SK-N-SH treated with all-trans-retinoic acid at 6 μM for 48 hours (cell line): ENCODE results near the gene ARID3A.
A peak's percentile ranks its signal among the peaks of the same experiment; 100 is the strongest.

ENCODE experiments used
- ATAC-seq: fragments of 200-7000 bp; cut with Tn5 transposase; 3 replicates; pipeline ENCODE4 v1.9.1; 2020; ENCODE audit warnings: mild to moderate bottlenecking, moderate library complexity
- ARNTL ChIP-seq: fragments of 450-650 bp; formaldehyde crosslinking; IDR thresholded peaks from 2 replicates; pipeline ENCODE4 v1.5.0; 2020; ENCODE audit warnings: low read depth, mild to moderate bottlenecking, moderate library complexity, borderline replicate concordance
- BACH2 ChIP-seq: fragments of 250-450 bp; sonication (Bioruptor Pico); IDR thresholded peaks from 2 replicates; pipeline ENCODE4 v1.9.0; 2021; ENCODE audit warnings: mild to moderate bottlenecking, borderline replicate concordance
- CSDC2 ChIP-seq: fragments of 250-450 bp; sonication (Bioruptor Pico); IDR thresholded peaks from 2 replicates; pipeline ENCODE4 v1.5.0; 2020; ENCODE audit warnings: mild to moderate bottlenecking, moderate library complexity
- ESRRG ChIP-seq: fragments of 250-450 bp; sonication (Bioruptor Pico); IDR thresholded peaks from 2 replicates; pipeline ENCODE4 v1.6.1; 2021; ENCODE audit warnings: mild to moderate bottlenecking
- GLIS3 ChIP-seq: fragments of 250-450 bp; sonication (Bioruptor Pico); IDR thresholded peaks from 2 replicates; pipeline ENCODE4 v1.5.0; 2020; ENCODE audit warnings: mild to moderate bottlenecking, moderate library complexity
- ISL1 ChIP-seq: fragments of 250-450 bp; sonication (Bioruptor Pico); IDR thresholded peaks from 2 replicates; pipeline ENCODE4 v2.1.2; 2022; ENCODE audit warnings: mild to moderate bottlenecking, moderate library complexity
- OSR1 ChIP-seq: fragments of 250-450 bp; sonication (Bioruptor Pico); IDR thresholded peaks from 2 replicates; pipeline ENCODE4 v1.8.0; 2022; ENCODE audit warnings: moderate library complexity, mild to moderate bottlenecking, inconsistent platforms
- PATZ1 ChIP-seq: fragments of 250-450 bp; sonication (Bioruptor Pico); IDR thresholded peaks from 2 replicates; pipeline ENCODE4 v1.8.0; 2020; ENCODE audit warnings: mild to moderate bottlenecking, moderate library complexity, borderline replicate concordance
- PPARA ChIP-seq: fragments of 250-450 bp; sonication (Bioruptor Pico); IDR thresholded peaks from 2 replicates; pipeline ENCODE4 v1.5.0; 2020; ENCODE audit warnings: mild to moderate bottlenecking, borderline replicate concordance
- RARB ChIP-seq: fragments of 250-450 bp; sonication (Bioruptor Pico); IDR thresholded peaks from 2 replicates; pipeline ENCODE4 v1.8.0; 2021; ENCODE audit warnings: mild to moderate bottlenecking, moderate library complexity
- SNAI2 ChIP-seq: fragments of 250-450 bp; sonication (Bioruptor Pico); IDR thresholded peaks from 2 replicates; pipeline ENCODE4 v1.5.0; 2020; ENCODE audit warnings: mild to moderate bottlenecking, moderate library complexity
- TCF4 ChIP-seq: fragments of 250-450 bp; sonication (Bioruptor Pico); IDR thresholded peaks from 2 replicates; pipeline ENCODE4 v1.8.0; 2021; ENCODE audit warnings: mild to moderate bottlenecking, moderate library complexity, borderline replicate concordance
- TOX ChIP-seq: fragments of 250-450 bp; sonication (Bioruptor Pico); IDR thresholded peaks from 2 replicates; pipeline ENCODE4 v1.8.0; 2021; ENCODE audit warnings: mild to moderate bottlenecking, moderate library complexity, borderline replicate concordance
- ZC3H10 ChIP-seq: fragments of 250-450 bp; sonication (Bioruptor Pico); IDR thresholded peaks from 2 replicates; pipeline ENCODE4 v1.5.1; 2021; ENCODE audit warnings: mild to moderate bottlenecking, moderate library complexity
- ZFP3 ChIP-seq: fragments of 250-450 bp; sonication (Bioruptor Pico); IDR thresholded peaks from 2 replicates; pipeline ENCODE4 v1.5.0; 2020; ENCODE audit warnings: mild to moderate bottlenecking, moderate library complexity
- ZFP30 ChIP-seq: fragments of 450-650 bp; formaldehyde crosslinking; IDR thresholded peaks from 2 replicates; pipeline ENCODE4 v1.5.0; 2022; ENCODE audit warnings: mild to moderate bottlenecking, moderate library complexity
- ZNF70 ChIP-seq: fragments of 450-650 bp; formaldehyde crosslinking; IDR thresholded peaks from 2 replicates; pipeline ENCODE4 v1.5.0; 2020; ENCODE audit warnings: mild to moderate bottlenecking, moderate library complexity
- TF ChIP-seq, protein P1 (sequence below): fragments of 250-450 bp; sonication (Bioruptor Pico); IDR thresholded peaks from 2 replicates; pipeline ENCODE4 v1.5.0; 2020; ENCODE audit warnings: mild to moderate bottlenecking, moderate library complexity
- TF ChIP-seq, protein P2 (sequence below): fragments of 250-450 bp; sonication (Bioruptor Pico); IDR thresholded peaks from 2 replicates; pipeline ENCODE4 v1.5.1; 2020; ENCODE audit warnings: low read depth, mild to moderate bottlenecking, moderate library complexity

The ARID3A gene

GRCh38 chr19:961866-962620 lies 36.2 kb downstream of the ARID3A start:
- TF ChIP-seq SNAI2 (CRISPR knock-in tag) (no peak), TOX (CRISPR knock-in tag) (no peak), CSDC2 (CRISPR knock-in tag) (no peak), BACH2 (CRISPR knock-in tag) (no peak), GLIS3 (CRISPR knock-in tag) (no peak), TCF4 (no peak), ESRRG (CRISPR knock-in tag) (no peak), ZFP3 (CRISPR knock-in tag) (peak; percentile 98)
- TF ChIP-seq, all 23 proteins: peak for 1
- no peak for ATAC-seq

- ATAC-seq = no peak
- TF ChIP-seq TCF4 = no peak
- TF ChIP-seq CSDC2 (CRISPR knock-in tag) = no peak
- no peak for TF ChIP-seq ESRRG (CRISPR knock-in tag)
- TF ChIP-seq ISL1 (CRISPR knock-in tag) = no peak
- TF ChIP-seq GLIS3 (CRISPR knock-in tag) = no peak
- no peak for TF ChIP-seq SNAI2 (CRISPR knock-in tag)
- TF ChIP-seq ZC3H10 = no peak
These were observed 37.0 kb downstream of the ARID3A start for GRCh38 chr19:962683-963400.

GRCh38 chr19:963486-963951 lies 37.7 kb downstream of the ARID3A start:
- ATAC-seq = no peak
- TF ChIP-seq, protein P1, sequence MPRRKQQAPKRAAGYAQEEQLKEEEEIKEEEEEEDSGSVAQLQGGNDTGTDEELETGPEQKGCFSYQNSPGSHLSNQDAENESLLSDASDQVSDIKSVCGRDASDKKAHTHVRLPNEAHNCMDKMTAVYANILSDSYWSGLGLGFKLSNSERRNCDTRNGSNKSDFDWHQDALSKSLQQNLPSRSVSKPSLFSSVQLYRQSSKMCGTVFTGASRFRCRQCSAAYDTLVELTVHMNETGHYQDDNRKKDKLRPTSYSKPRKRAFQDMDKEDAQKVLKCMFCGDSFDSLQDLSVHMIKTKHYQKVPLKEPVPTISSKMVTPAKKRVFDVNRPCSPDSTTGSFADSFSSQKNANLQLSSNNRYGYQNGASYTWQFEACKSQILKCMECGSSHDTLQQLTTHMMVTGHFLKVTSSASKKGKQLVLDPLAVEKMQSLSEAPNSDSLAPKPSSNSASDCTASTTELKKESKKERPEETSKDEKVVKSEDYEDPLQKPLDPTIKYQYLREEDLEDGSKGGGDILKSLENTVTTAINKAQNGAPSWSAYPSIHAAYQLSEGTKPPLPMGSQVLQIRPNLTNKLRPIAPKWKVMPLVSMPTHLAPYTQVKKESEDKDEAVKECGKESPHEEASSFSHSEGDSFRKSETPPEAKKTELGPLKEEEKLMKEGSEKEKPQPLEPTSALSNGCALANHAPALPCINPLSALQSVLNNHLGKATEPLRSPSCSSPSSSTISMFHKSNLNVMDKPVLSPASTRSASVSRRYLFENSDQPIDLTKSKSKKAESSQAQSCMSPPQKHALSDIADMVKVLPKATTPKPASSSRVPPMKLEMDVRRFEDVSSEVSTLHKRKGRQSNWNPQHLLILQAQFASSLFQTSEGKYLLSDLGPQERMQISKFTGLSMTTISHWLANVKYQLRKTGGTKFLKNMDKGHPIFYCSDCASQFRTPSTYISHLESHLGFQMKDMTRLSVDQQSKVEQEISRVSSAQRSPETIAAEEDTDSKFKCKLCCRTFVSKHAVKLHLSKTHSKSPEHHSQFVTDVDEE (CRISPR knock-in tag) = no peak
- no peak for TF ChIP-seq ISL1 (CRISPR knock-in tag)
- no peak for TF ChIP-seq ZNF70 (CRISPR knock-in tag)
- TF ChIP-seq ARNTL (CRISPR knock-in tag) = no peak
- no peak for TF ChIP-seq BACH2 (CRISPR knock-in tag)
- no peak for TF ChIP-seq RARB
- TF ChIP-seq SNAI2 (CRISPR knock-in tag) = no peak
- TF ChIP-seq PPARA (CRISPR knock-in tag) = no peak
- TF ChIP-seq TOX (CRISPR knock-in tag) = no peak
- TF ChIP-seq PATZ1 = no peak
- no peak for TF ChIP-seq ZFP30 (CRISPR knock-in tag)
- TF ChIP-seq ESRRG (CRISPR knock-in tag) = no peak
- TF ChIP-seq, all 23 proteins: peak for 0

DNA sequence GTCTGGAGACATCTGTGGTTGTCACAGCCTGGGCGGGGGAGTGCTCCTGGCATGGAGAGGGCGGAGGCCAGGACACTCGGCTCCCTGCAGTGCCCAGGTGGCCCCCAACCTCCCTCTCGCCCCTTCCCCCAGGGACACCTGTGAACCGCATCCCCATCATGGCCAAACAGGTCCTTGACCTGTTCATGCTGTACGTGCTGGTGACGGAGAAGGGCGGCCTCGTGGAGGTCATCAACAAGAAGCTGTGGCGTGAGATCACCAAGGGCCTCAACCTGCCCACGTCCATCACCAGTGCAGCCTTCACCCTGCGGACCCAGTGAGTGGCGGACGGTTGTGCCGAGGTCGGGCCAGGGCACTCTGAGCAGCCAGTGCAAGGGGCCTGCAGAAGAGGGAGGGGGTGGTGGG lies 38.3 kb downstream of the ARID3A start:
- ATAC-seq = no peak
- no peak for TF ChIP-seq PPARA (CRISPR knock-in tag)
- TF ChIP-seq, protein P2, sequence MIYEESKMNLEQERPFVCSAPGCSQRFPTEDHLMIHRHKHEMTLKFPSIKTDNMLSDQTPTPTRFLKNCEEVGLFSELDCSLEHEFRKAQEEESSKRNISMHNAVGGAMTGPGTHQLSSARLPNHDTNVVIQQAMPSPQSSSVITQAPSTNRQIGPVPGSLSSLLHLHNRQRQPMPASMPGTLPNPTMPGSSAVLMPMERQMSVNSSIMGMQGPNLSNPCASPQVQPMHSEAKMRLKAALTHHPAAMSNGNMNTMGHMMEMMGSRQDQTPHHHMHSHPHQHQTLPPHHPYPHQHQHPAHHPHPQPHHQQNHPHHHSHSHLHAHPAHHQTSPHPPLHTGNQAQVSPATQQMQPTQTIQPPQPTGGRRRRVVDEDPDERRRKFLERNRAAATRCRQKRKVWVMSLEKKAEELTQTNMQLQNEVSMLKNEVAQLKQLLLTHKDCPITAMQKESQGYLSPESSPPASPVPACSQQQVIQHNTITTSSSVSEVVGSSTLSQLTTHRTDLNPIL = no peak
- TF ChIP-seq OSR1 = no peak
- TF ChIP-seq ISL1 (CRISPR knock-in tag) = no peak
- no peak for TF ChIP-seq TOX (CRISPR knock-in tag)
